ENCODE results near the gene FAM184B. TPM values are rescaled to one million over a fixed set of nuclear protein-coding genes. Genes with fewer than 3 reads are reported as not detected.

The FAM184B gene
- total RNA-seq, 1 experiment from 2014 or later: 0.09 TPM

DNA sequence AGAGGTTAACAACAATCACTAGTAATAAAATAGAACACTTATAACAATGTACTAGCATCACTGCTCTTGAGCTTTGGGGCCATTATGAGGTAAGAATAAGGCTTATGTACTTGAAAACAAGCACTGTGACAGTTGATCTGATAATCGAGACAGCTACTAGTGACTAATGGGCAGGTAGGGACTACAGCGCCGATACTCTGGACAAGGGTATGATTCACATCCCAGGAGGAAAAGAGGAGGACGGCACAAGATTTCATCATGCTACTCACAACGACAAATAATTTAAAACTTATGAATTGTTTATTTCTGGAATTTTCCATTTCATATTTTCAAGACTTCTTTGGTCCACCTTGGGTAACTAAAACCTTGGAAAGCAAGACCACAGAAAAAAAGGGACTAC is 62.3 kb downstream of the FAM184B start:
- Histone ChIP-seq H2BK15ac (ENCODE audit: low read depth, low read length) (no peak overlapping the region), H3K14ac (ENCODE audit: insufficient read depth, low read length) (no peak overlapping the region), H3K9me3 (ENCODE audit: control insufficient read depth, low read depth, low read length) (no peaks in the 10 kb centered on the region), H3K27ac (ENCODE audit: insufficient read length, low read depth, low read length) (no peak overlapping the region), H2BK5ac (ENCODE audit: insufficient read length, low read length) (no peak overlapping the region), H2BK120ac (ENCODE audit: low read depth, low read length, poor library complexity, severe bottlenecking) (no peak overlapping the region), H3K18ac (ENCODE audit: insufficient read length, low read depth, low read length) (no peak overlapping the region), H4K5ac (ENCODE audit: insufficient read length, low read depth, low read length) (no peak overlapping the region), H4K91ac (ENCODE audit: insufficient read length, low read depth, low read length) (no peak overlapping the region), H3K4ac (ENCODE audit: low read depth, low read length) (no peak overlapping the region), H4K8ac (replicated peaks; ENCODE audit: insufficient read length, low read depth, low read length) (no peak overlapping the region), H2AFZ (ENCODE audit: low read length) (no peak overlapping the region), H3K27me3 (ENCODE audit: insufficient read depth, low read length) (no peaks in the 10 kb centered on the region), H4K20me1 (ENCODE audit: control insufficient read depth, insufficient read depth, insufficient read length) (no peaks in the 10 kb centered on the region), H3K4me1 (ENCODE audit: insufficient read depth, low read length) (peaks cover 4% of the 10 kb centered on the region; the same call in 1 of the 2 replicates), H3K4me2 (ENCODE audit: insufficient read depth, insufficient read length, low read length) (no peak overlapping the region), H3K9ac (ENCODE audit: extremely low read depth, insufficient read length, low read length) (no peak overlapping the region), H3K23me2 (ENCODE audit: insufficient read length, low read depth, low read length, poor library complexity, severe bottlenecking) (no peaks in the 10 kb centered on the region), H2AK5ac (ENCODE audit: insufficient read length, low read length) (no peak overlapping the region), H3K56ac (ENCODE audit: insufficient read length, low read depth, low read length) (no peak overlapping the region), H2BK12ac (ENCODE audit: insufficient read length, low read depth, low read length) (no peak overlapping the region), H2BK20ac (ENCODE audit: low read depth, low read length, poor library complexity, severe bottlenecking) (no peak overlapping the region), H3K79me2 (ENCODE audit: insufficient read depth, low read length) (no peaks in the 10 kb centered on the region), H3T11ph (ENCODE audit: low read length) (no peak overlapping the region), H3K23ac (ENCODE audit: insufficient read length, low read depth, low read length) (no peak overlapping the region), H3K79me1 (ENCODE audit: insufficient read depth, low read depth, low read length, poor library complexity, severe bottlenecking) (no peaks in the 10 kb centered on the region)
- Mint-ChIP-seq H3K36me3 (ENCODE audit: insufficient read depth in 1 of 3, low read depth in 3 of 3) (0 out of 7 replicates have a peak, but pooled peaks cover 0 to 2% (median 0%) of the 10 kb centered on the region in 3 experiments), H3K9me3 (no peaks in the 10 kb centered on the region; a peak in 1 of 5 replicates), H3K4me1 (peaks cover 33 to 35% of the 10 kb centered on the region in 2 experiments), H3K4me3 (no peak overlapping the region), H3K27me3 (ENCODE audit: low read depth) (no peaks in the 10 kb centered on the region), H3K27ac (no peak overlapping the region)
- DNase-seq: no peak
- WGBS (ENCODE audit: extremely low coverage, insufficient read length, low lambda C conversion rate): no CpG with 5 or more reads among the region's 5 CpGs
- TF ChIP-seq, protein P1, sequence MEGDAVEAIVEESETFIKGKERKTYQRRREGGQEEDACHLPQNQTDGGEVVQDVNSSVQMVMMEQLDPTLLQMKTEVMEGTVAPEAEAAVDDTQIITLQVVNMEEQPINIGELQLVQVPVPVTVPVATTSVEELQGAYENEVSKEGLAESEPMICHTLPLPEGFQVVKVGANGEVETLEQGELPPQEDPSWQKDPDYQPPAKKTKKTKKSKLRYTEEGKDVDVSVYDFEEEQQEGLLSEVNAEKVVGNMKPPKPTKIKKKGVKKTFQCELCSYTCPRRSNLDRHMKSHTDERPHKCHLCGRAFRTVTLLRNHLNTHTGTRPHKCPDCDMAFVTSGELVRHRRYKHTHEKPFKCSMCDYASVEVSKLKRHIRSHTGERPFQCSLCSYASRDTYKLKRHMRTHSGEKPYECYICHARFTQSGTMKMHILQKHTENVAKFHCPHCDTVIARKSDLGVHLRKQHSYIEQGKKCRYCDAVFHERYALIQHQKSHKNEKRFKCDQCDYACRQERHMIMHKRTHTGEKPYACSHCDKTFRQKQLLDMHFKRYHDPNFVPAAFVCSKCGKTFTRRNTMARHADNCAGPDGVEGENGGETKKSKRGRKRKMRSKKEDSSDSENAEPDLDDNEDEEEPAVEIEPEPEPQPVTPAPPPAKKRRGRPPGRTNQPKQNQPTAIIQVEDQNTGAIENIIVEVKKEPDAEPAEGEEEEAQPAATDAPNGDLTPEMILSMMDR (conservative IDR thresholded peaks at IDR 0.05): no peak
